DMS53 treated with DMSO at 0.1 percent for 48 hours (cell line): ENCODE results near the gene NFE2L1.
"Not testable (repeated sequence)": the region's sequence is repeated elsewhere in the genome, so short reads cannot be mapped to it uniquely, and the experiment has no call there.

Experiments
- DNase-seq: peaks from one replicate; lab custom pipeline; 2025; ENCODE audit not compliant: unreplicated experiment; lab: John Stamatoyannopoulos, UW

Gene NFE2L1

GRCh38 chr17:48047741-48048383 is at the start of gene NFE2L1:
NFE2L1 (plus strand) TSS chr17:48048359; CDS start chr17:48051119, 2,760 bp downstream.
- peak; percentile 99 for DNase-seq

GRCh38 chr17:47999582-47999981 is 48.6 kb upstream of the NFE2L1 start:
- DNase-seq: no peak

GRCh38 chr17:48001197-48001596 is 47.0 kb upstream of the NFE2L1 start:
- no peak for DNase-seq

- not testable (repeated sequence) for DNase-seq
These were observed 46.5 kb upstream of the NFE2L1 start for GRCh38 chr17:48001657-48002056.

- DNase-seq: peak; percentile 88
These were observed 45.8 kb upstream of the NFE2L1 start for GRCh38 chr17:48002266-48002915.

- DNase-seq: no peak
These were observed 45.2 kb upstream of the NFE2L1 start for GRCh38 chr17:48002916-48003416.

- DNase-seq: no peak
These were observed 44.6 kb upstream of the NFE2L1 start for GRCh38 chr17:48003417-48004151.

- DNase-seq: no peak
These were observed 43.2 kb upstream of the NFE2L1 start for GRCh38 chr17:48004983-48005382.

- no peak for DNase-seq
These were observed 41.0 kb upstream of the NFE2L1 start for GRCh38 chr17:48006936-48007709.

- no peak for DNase-seq
These were observed 38.0 kb upstream of the NFE2L1 start for GRCh38 chr17:48010193-48010592.

GRCh38 chr17:48011405-48012150 is 36.6 kb upstream of the NFE2L1 start:
- peak; percentile 56 for DNase-seq

- peak; percentile 58 for DNase-seq
These were observed 36.0 kb upstream of the NFE2L1 start for GRCh38 chr17:48012151-48012520.

- no peak for DNase-seq
These were observed 35.5 kb upstream of the NFE2L1 start for GRCh38 chr17:48012654-48013053.

- no peak for DNase-seq
These were observed 34.1 kb upstream of the NFE2L1 start for GRCh38 chr17:48013876-48014594.

GRCh38 chr17:48014595-48015111 is 33.5 kb upstream of the NFE2L1 start:
- DNase-seq: no peak

- DNase-seq: no peak
These were observed 32.0 kb upstream of the NFE2L1 start for GRCh38 chr17:48016112-48016511.

- DNase-seq: not testable (repeated sequence)
These were observed 30.4 kb upstream of the NFE2L1 start for GRCh38 chr17:48017817-48018158.

- no peak for DNase-seq
These were observed 26.2 kb upstream of the NFE2L1 start for GRCh38 chr17:48021934-48022333.

- DNase-seq: no peak
These were observed 25.3 kb upstream of the NFE2L1 start for GRCh38 chr17:48022901-48023300.
